ENCODE results near the gene SLC35D1.

- TF ChIP-seq POLR2A (IDR thresholded peaks at IDR 0.05; ENCODE audit: low read depth, low read length) (no peak), POLR2AphosphoS5 (IDR thresholded peaks at IDR 0.05; ENCODE audit: low read depth, low read length) (no peak)
Observed at GRCh38 chr1:66981679-66982078, 72.3 kb downstream of the SLC35D1 start.

Measured in GM12891 (cell line).